Measurements from ENCODE around the gene GNGT1. TPM values are rescaled to one million over a fixed set of nuclear protein-coding genes. Genes with fewer than 3 reads are reported as not detected.
A peak's percentile ranks its signal among the peaks of the same experiment; 100 is the strongest.
"Not testable (repeated sequence)": the region's sequence is repeated elsewhere in the genome, so short reads cannot be mapped to it uniquely, and the experiment has no call there.

The GNGT1 gene
- total and polyA plus RNA-seq, 3 experiments from 2014 or later, result not detected

DNA sequence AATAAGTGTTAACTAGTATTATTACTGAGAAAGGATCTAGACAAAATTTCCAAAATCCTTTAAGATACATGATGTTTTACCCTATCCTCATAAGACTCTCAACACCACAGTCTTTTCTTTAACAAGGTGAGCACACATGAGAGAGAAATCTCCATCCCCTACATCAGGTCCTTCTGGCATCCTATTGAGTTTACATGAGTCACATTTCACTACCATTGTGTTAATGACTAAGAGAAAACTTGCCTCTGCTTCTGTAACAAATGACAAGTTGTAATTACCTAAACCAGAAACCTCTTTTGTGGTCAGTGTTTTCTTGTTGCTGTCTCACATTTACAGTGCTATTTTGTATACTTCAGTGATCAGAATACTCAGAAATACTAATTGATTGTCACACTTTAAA is 5.3 kb downstream of the GNGT1 start:
- H3K27me3 Mint-ChIP-seq; DNase-seq; H3K9me3 ChIP-seq (ENCODE audit: low read length); H3K4me3 Mint-ChIP-seq; CTCF ChIA-PET; H3K4me1 Mint-ChIP-seq; POLR2A ChIA-PET; H3K27ac ChIP-seq (ENCODE audit: low read depth, low read length); H3K27me3 ChIP-seq (ENCODE audit: insufficient read depth, low read length, poor library complexity, severe bottlenecking); H3K36me3 Mint-ChIP-seq; H3K36me3 ChIP-seq (ENCODE audit: insufficient read depth, low read length); H3K27ac Mint-ChIP-seq; H3K9me3 Mint-ChIP-seq; H3K4me1 ChIP-seq (ENCODE audit: insufficient read depth, low read length); H3K4me3 ChIP-seq (ENCODE audit: low read length): not testable (repeated sequence)

DNA sequence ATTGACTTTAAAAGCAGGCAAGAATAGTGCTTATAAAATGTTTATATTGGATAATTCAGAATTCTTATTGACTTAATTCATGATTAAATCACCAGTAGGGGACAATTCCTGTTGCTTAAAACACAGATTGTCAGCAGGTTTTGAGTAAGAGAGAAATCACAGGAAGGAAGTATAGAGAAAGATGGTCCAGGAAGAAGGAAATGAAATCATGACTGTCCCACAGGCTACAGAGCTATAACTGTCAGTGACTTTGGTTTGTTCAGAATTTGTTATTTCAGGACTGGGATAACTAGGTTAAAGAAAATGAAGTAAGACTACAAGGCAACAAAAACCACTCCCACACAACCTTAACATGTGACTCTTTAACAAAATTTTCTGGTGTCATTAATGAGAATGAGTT is 6.8 kb downstream of the GNGT1 start:
- ChIA-PET POLR2A (no interaction called here), CTCF (no interaction called here)
- Histone ChIP-seq H3K4me3 (ENCODE audit: low read length) (no peak overlapping the region), H3K27ac (ENCODE audit: low read depth, low read length) (no peak overlapping the region), H3K9me3 (ENCODE audit: low read length) (no peaks in the 10 kb centered on the region), H3K36me3 (ENCODE audit: insufficient read depth, low read length) (no peaks in the 10 kb centered on the region), H3K27me3 (ENCODE audit: insufficient read depth, low read length, poor library complexity, severe bottlenecking) (no peaks in the 10 kb centered on the region), H3K4me1 (ENCODE audit: insufficient read depth, low read length) (no peaks in the 10 kb centered on the region)
- no peak for DNase-seq
- Mint-ChIP-seq H3K4me3 (no peak overlapping the region), H3K4me1 (no peaks in the 10 kb centered on the region), H3K9me3 (peaks cover 0 to 4% (median 0%) of the 10 kb centered on the region in 5 donors), H3K36me3 (no peaks in the 10 kb centered on the region), H3K27ac (no peak overlapping the region), H3K27me3 (peaks cover 7 to 12% of the 10 kb centered on the region in 2 donors)

DNA sequence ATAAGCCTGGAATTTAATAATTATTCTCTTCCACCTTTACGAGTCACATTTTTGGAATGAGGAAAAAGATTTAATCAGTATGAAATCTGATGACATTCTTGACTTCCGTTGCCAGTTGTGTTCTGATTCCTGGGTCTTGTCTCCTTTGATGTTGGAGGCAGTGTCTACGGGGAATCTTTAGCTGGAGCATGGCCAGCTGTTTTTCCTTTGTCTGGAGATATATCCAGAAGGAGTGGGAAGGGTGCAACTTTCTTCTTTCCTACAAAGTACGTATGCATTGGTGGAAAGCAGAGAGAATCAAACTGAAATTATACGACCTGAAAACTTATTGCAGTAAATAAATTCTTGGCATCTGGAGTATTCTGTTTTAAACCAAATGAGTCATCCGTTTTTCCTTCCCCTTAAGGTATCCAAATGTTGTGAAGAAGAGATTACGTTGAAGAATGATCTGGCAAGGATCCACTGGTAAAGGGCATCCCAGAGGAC is 8.3 kb downstream of the GNGT1 start:
- Mint-ChIP-seq H3K27me3 (peaks cover 8 to 12% of the 10 kb centered on the region in 2 donors), H3K36me3 (no peaks in the 10 kb centered on the region), H3K4me3 (no peak overlapping the region), H3K4me1 (no peaks in the 10 kb centered on the region), H3K9me3 (peaks cover 0 to 4% (median 0%) of the 10 kb centered on the region in 5 donors), H3K27ac (no peak overlapping the region)
- ChIA-PET POLR2A (no interaction called here), CTCF (no interaction called here)
- Histone ChIP-seq H3K27ac (ENCODE audit: low read depth, low read length) (no peak overlapping the region), H3K4me3 (ENCODE audit: low read length) (no peak overlapping the region), H3K36me3 (ENCODE audit: insufficient read depth, low read length) (no peaks in the 10 kb centered on the region), H3K9me3 (ENCODE audit: low read length) (no peaks in the 10 kb centered on the region), H3K27me3 (ENCODE audit: insufficient read depth, low read length, poor library complexity, severe bottlenecking) (no peaks in the 10 kb centered on the region), H3K4me1 (ENCODE audit: insufficient read depth, low read length) (no peaks in the 10 kb centered on the region)
- no peak for DNase-seq

DNA sequence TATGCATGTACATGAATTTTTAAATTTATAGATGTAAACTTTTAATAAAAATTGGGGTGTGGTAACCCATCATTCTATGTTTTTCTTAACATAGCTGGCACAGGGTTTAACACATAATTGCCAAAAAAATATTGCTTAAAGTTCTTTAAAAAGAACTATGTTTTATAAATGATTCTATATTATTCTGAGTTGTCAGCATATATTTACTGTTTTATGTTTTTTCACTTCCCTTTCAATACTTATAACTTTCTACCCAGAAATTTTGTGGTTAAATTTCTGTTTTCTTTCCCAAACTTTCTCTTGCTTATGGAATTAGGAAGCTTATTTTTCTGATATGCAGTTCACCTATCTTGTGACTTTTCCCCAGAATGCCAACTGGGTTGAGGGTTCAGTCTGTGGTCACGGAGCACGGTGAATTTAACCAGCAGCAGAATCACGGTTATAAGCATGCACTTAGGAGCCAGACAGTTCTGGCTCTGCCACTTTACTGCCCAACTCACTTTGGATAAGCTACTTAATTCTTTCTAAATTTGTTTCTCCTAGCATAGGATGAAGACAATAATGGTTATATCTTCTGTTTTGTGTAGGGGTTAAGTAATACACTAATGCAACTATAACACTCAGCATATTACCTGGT is 9.0 kb downstream of the GNGT1 start:
- H3K4me3 ChIP-seq (ENCODE audit: low read length); H3K36me3 Mint-ChIP-seq; H3K9me3 Mint-ChIP-seq; H3K4me1 Mint-ChIP-seq; H3K4me3 Mint-ChIP-seq; H3K27me3 ChIP-seq (ENCODE audit: insufficient read depth, low read length, poor library complexity, severe bottlenecking); H3K36me3 ChIP-seq (ENCODE audit: insufficient read depth, low read length); H3K27ac Mint-ChIP-seq; CTCF ChIA-PET; H3K9me3 ChIP-seq (ENCODE audit: low read length); H3K27ac ChIP-seq (ENCODE audit: low read depth, low read length); POLR2A ChIA-PET; H3K4me1 ChIP-seq (ENCODE audit: insufficient read depth, low read length); DNase-seq: not testable (repeated sequence)
- peaks cover 8 to 14% of the 10 kb centered on the region in 2 donors for H3K27me3 Mint-ChIP-seq

DNA sequence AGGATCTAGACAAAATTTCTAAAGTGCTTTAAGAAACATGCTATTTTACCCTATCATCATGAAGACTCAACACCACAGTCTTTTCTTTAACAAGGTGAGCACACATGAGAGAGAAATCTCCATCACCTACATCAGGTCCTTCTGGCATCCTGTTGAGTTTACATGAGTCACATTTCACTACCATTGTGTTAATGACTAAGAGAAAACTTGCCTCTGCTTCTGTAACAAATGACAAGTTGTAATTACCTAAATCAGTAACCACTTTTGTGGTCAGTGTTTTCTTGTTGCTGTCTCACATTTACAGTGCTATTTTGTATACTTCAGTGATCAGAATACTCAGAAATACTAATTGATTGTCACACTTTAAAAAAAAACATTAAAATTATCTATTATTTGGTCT is 9.5 kb downstream of the GNGT1 start:
- H3K4me1 Mint-ChIP-seq; H3K4me3 ChIP-seq (ENCODE audit: low read length); DNase-seq; POLR2A ChIA-PET; H3K4me3 Mint-ChIP-seq; H3K36me3 ChIP-seq (ENCODE audit: insufficient read depth, low read length); H3K27me3 ChIP-seq (ENCODE audit: insufficient read depth, low read length, poor library complexity, severe bottlenecking); CTCF ChIA-PET; H3K4me1 ChIP-seq (ENCODE audit: insufficient read depth, low read length); H3K27ac ChIP-seq (ENCODE audit: low read depth, low read length); H3K9me3 ChIP-seq (ENCODE audit: low read length); H3K9me3 Mint-ChIP-seq; H3K27ac Mint-ChIP-seq; H3K36me3 Mint-ChIP-seq: not testable (repeated sequence)
- H3K27me3 Mint-ChIP-seq, result peaks cover 8 to 19% of the 10 kb centered on the region in 2 donors

DNA sequence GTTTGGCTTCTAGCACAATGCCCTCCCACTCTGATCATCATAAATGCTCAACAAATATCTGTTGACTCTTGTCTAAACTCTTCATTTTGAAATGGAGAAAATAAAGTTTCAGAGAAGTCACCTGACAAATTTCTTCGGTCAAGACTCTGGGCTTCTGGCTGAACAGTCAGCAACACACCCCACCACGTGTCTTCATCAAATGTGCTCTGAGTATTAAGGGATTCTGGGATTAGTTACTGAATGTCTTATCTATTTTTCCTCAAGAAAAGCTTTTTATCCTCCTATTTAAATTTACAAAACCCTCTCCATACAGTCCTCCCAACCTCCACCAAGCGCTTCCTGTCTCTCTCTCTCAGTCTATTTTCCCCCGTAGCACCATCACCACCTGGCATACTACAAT is 9.9 kb downstream of the GNGT1 start:
- H3K4me3 ChIP-seq (ENCODE audit: low read length); H3K27me3 ChIP-seq (ENCODE audit: insufficient read depth, low read length, poor library complexity, severe bottlenecking); DNase-seq; POLR2A ChIA-PET; H3K36me3 Mint-ChIP-seq; H3K4me1 Mint-ChIP-seq; CTCF ChIA-PET; H3K9me3 Mint-ChIP-seq; H3K4me3 Mint-ChIP-seq; H3K9me3 ChIP-seq (ENCODE audit: low read length); H3K4me1 ChIP-seq (ENCODE audit: insufficient read depth, low read length); H3K36me3 ChIP-seq (ENCODE audit: insufficient read depth, low read length); H3K27ac ChIP-seq (ENCODE audit: low read depth, low read length): not testable (repeated sequence)
- H3K27ac Mint-ChIP-seq, result peak overlapping the region in 1 of 8 donors; percentile 44
- peaks cover 12 to 24% of the 10 kb centered on the region in 2 donors for H3K27me3 Mint-ChIP-seq

- POLR2A ChIA-PET, result no interaction called here
- no peaks in the 10 kb centered on the region for H3K9me3 Mint-ChIP-seq
- H3K4me1 ChIP-seq (ENCODE audit: insufficient read depth, low read length), result no peaks in the 10 kb centered on the region
- H3K36me3 ChIP-seq (ENCODE audit: insufficient read depth, low read length), result no peaks in the 10 kb centered on the region
- H3K9me3 ChIP-seq (ENCODE audit: low read length), result no peaks in the 10 kb centered on the region
- no peak overlapping the region for H3K4me3 Mint-ChIP-seq
- DNase-seq, result no peak
- peaks cover 23 to 43% of the 10 kb centered on the region in 2 donors for H3K27me3 Mint-ChIP-seq
- no peak overlapping the region for H3K4me3 ChIP-seq (ENCODE audit: low read length)
- CTCF ChIA-PET, result no interaction called here
- H3K27ac Mint-ChIP-seq, result no peak overlapping the region
- H3K27ac ChIP-seq (ENCODE audit: low read depth, low read length), result no peak overlapping the region
- H3K4me1 Mint-ChIP-seq, result peaks cover 0 to 6% (median 2%) of the 10 kb centered on the region in 3 donors
- no peaks in the 10 kb centered on the region for H3K36me3 Mint-ChIP-seq
- H3K27me3 ChIP-seq (ENCODE audit: insufficient read depth, low read length, poor library complexity, severe bottlenecking), result peaks cover 8% of the 10 kb centered on the region
These were observed 14.3 kb downstream of the GNGT1 start for GRCh38 chr7:93920496-93921182.

GRCh38 chr7:93921186-93921585 is 14.8 kb downstream of the GNGT1 start:
- no peak overlapping the region for H3K27ac Mint-ChIP-seq
- Histone ChIP-seq H3K4me1 (ENCODE audit: insufficient read depth, low read length) (no peaks in the 10 kb centered on the region), H3K9me3 (ENCODE audit: low read length) (no peaks in the 10 kb centered on the region), H3K36me3 (ENCODE audit: insufficient read depth, low read length) (no peaks in the 10 kb centered on the region), H3K27me3 (ENCODE audit: insufficient read depth, low read length, poor library complexity, severe bottlenecking) (peaks cover 8% of the 10 kb centered on the region), H3K27ac (ENCODE audit: low read depth, low read length) (no peak overlapping the region), H3K4me3 (ENCODE audit: low read length) (no peak overlapping the region)
- H3K9me3 Mint-ChIP-seq, result no peaks in the 10 kb centered on the region
- peak overlapping the region in 4 of 7 donors; percentile 25 to 68 (median 40) for H3K4me3 Mint-ChIP-seq
- DNase-seq, result no peak
- H3K4me1 Mint-ChIP-seq, result peaks cover 0 to 6% (median 2%) of the 10 kb centered on the region in 3 donors
- POLR2A ChIA-PET, result no interaction called here
- H3K27me3 Mint-ChIP-seq, result peaks cover 23 to 43% of the 10 kb centered on the region in 2 donors
- CTCF ChIA-PET, result no interaction called here
- H3K36me3 Mint-ChIP-seq, result no peaks in the 10 kb centered on the region

All from CD8-positive, alpha-beta memory T cell (primary cell).